ENCODE measurements around the gene PRRT1B. TPM values are rescaled to one million over a fixed set of nuclear protein-coding genes. Genes with fewer than 3 reads are reported as not detected.

Gene PRRT1B
- total RNA-seq, 1 donor from 2014 or later, result not detected

DNA sequence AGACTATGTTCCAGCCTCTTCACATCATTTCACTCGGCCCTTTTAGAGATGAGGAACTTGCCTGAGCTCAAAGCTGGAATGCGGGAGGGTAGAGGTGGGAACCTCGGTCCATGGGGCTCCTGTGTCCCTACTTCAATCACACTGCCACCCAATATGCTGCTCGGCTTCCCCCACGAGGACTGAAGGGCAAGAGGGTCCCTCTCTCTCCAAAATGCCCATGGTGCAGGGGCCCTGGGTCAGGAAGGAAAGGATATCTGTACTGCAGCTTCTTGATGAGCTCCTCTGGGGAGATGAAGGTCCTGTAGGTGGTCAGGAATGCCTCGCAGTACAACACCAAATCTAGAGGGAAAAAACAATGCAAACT lies 46.5 kb downstream of the PRRT1B start:
- no peak for DNase-seq (ENCODE audit: low spot score in 2 of 2)

DNA sequence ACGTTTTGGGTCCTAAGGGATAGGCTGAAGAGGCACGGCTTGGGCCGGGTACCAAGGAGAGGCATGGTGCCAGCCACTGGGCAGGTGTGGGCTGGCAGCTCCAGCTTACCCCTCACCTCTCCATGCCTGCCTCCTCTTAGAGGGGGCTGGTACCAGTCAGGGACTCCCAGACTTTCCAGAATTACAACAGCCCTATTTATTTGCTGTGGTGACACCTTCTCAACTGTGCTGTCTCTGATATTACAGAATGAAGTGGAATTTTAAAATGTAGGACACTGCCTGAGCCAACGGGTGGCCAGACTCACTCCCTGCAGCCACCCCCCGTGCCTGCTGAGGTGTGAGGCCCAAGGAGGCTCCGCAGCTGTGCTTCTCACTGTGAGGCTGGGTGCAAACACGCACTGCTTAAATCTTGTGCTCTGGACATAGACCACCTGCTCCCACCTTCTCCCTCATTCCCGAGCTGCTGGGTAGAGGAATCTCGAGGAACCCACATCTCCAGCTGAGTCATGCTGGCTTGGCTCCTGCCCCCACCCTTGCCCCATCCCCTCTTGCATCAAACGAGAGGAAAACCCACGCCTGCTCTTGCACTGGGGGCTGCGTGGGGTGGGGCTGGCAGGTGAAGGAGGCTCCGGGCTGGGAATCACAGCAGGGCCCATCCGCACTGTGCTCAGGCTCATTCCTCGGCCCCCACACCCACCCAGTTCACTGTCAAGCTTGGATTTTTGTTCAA lies 47.9 kb downstream of the PRRT1B start:
- FAIRE-seq, result no peak
- DNase-seq (ENCODE audit: low spot score in 2 of 2), result no peak

More for the DNA sequence above, 46.5 kb downstream of the PRRT1B start:
- FAIRE-seq, result no peak

DNA sequence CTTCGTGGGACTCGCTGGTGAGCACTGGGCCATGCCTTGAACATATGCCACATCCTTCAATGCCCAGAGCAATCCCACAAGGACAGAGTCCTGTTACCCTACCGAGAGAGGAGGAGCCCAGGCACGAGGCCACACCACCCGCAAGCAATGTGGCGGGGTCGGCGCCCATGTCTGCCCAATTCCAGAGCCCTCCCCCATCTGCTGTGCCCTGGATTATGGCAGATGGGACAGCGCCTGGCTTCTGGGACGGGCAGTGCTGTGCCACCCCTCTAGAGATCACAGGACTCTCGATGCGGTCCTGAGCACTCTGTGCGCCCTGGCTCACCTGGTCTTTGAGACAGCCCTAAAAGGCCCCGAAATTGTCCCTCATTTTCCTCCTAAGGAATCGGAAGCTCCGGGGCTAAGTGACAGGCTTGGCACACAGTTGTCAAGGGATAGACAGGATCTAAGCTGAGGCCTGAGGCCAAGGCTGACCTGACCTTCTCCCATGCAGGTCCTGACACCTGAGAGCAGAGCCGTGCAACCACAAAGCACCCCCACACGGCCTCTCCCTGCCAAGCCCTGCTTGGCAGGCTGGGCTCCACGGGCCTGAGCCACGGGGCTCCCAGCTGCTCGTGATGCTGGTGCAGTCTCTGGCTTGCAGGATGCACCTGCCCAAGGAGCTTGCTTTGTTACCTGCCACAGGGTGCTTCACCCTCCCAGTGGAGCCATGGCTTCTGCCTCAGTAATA lies 48.8 kb downstream of the PRRT1B start:
- FAIRE-seq, result no peak
- DNase-seq (ENCODE audit: low spot score in 2 of 2), result no peak

DNA sequence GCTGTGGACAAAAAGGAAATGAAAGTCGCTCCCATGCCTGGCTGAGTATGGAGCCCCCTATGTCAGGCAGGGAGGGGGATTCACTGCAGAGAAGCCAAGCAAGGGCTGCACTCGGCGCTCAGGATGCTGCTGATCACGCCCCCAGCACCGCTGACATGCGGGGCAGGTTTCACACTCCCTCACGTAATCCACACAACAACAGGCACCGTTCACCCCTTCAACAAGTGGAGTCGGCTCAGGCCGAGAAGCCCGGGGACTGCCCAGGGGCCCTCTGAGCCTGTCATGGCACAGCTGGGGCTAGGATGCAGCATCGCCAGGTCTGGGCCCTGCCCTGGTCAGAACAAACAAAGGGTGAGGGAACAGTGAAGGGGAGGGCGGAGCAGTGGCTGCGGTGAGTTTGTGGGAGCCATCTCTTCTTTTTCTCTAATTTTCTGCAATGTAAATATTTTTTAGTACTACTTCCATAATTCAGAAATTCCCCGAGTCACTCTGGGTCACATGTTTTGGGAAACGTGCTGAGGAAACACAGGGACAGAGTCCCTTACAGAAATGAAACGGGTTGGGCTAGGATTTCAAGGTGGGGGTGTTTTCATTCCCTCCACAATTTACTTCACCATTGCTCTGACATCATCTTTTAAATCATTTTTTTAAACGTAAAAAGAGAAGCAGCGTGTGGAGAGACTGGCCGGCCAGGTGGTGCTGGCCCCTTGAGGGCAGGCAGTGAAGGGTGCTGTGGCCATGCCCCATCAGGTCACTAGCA lies 49.8 kb downstream of the PRRT1B start:
- FAIRE-seq (no peak), DNase-seq (ENCODE audit: low spot score in 2 of 2) (no peak)

DNA sequence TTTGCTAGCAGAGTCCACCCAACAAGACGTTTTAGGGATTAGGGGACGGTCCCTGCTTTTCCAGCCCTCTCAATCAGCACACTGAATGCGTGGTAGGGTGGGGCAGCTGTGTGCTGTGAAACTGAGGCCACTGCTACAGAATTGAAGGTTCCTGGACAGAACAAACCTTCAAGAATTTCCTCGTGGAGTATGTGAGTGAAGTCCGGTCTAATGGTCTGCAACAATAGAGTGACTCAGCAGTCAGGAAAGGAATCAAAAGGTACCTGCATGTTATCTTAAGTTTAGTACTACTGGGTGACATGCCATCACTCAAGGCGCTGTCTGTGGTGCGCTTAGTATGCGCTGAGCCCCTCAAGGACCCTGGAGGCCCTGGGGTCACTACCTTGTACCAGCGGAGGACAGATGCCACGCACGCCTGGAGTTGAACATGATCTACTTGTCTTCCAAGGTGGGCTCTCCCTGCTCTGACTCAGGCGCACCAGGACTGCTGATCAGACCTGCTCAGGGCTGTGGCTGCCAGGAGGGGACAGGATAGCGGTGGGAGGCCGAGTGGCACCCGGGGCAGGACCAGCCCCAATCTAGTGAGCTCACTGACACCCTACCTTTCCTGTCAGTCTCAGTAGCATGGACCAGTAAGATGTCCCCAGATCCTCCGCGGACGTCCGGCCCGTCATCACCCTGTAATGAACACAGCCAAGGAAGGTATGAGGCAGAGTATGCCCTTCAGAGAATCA lies 50.5 kb downstream of the PRRT1B start:
- FAIRE-seq (no peak), DNase-seq (ENCODE audit: low spot score in 2 of 2) (no peak)

DNA sequence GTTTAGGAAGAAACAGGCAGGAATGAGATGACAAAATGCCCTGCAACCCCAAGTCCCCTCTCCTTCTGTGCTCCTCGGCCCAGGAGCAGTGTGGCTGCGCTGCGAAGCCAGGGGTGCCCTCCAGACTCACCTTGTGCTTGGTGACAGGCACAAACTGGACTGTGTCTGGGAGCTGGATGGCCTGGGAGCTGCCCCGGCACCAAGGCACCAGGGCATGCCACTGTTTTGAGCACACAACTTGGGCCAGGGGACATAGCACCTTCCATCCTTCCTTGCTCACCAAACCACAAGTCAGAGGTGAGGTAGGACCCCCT lies 51.1 kb downstream of the PRRT1B start:
- no peak for FAIRE-seq
- no peak for DNase-seq (ENCODE audit: low spot score in 2 of 2)

DNA sequence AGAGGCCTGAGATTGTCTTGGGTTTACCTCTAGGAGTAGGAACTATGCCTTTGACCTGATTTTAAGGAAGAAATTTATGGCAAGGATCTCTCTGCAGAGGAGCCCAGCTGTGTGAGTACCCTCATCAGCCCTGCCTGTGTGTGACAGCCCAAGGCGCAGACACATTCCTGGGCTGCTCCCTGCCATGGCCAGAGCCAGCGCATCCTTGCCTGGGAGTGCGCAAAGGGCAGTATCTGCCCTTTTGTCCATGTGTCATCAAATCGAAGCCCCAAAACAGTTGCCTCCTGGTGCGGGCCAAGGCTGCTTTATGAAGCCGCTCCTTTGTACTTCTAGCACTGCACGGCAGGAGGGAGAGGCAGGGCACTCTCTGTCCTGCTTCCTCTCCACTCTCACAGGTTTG lies 51.9 kb downstream of the PRRT1B start:
- DNase-seq (ENCODE audit: low spot score in 2 of 2), result no peak
- FAIRE-seq, result no peak

DNA sequence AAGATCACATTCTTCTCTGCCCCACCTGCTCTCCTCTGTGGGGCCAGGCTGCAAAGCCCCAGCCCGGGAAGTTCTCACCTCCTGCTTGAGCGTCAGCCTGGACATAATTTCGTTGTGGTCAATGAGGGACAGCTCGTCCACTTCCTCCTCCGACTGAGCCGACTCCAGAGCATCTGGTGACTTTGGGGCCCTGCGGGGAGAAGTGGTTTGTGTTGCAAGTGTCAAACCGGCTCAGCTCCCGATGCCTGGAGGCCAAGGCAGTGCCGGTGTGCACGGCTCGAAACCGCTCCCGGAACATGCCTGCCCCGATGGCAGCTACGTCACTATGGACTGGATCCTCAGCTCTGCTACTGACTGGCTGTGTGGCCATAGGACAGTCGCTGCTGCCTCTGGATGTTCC lies 52.8 kb downstream of the PRRT1B start:
- no peak for FAIRE-seq
- DNase-seq (ENCODE audit: low spot score in 2 of 2), result no peak

DNA sequence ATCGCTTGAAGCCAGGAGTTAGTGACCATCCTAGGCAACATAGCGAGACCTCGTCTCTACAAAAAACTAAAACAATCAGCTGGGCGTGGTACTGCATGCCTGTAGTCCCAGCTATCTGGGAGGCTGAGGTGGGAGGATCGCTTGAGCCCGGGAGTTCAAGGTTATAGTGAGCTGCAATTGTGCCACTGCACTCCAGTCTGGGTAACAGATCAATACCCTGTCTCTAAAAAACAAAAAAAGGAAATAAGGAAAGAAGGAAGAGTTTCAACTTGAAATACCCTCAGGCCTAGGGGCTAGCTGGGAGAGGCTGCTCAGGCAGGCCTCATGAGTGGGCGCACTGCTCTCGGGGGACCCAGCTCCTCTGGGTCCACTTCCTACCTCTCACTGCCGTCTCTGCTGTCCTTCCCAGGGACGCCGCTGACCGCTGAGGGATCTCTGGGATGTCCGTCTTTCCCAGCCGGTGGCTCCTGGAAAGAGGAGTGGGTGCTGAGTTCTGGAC lies 56.4 kb downstream of the PRRT1B start:
- FAIRE-seq, result no peak

DNA sequence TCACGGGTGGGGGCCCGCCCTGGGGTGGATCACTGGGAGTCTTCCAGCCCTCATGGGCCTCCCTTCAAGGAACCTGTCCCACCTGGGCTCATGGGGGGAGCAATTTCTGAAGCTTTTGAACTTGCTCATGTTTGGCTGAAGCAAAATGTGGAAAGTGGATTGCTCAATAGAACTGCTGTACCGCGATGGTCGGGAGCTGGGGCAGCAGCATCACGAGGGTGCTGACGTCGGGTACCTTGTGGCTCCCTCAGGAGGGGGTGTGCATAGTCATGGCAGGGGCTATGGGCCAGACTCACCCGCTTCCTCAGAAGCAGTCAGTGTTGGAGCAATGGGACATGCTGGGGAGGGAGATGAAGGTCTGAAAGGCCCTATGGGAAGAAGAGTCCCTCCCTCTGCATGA lies 57.9 kb downstream of the PRRT1B start:
- no peak for DNase-seq (ENCODE audit: low spot score in 2 of 2)
- no peak for FAIRE-seq

More for the DNA sequence above, 56.4 kb downstream of the PRRT1B start:
- no peak for DNase-seq (ENCODE audit: low spot score in 2 of 2)

DNA sequence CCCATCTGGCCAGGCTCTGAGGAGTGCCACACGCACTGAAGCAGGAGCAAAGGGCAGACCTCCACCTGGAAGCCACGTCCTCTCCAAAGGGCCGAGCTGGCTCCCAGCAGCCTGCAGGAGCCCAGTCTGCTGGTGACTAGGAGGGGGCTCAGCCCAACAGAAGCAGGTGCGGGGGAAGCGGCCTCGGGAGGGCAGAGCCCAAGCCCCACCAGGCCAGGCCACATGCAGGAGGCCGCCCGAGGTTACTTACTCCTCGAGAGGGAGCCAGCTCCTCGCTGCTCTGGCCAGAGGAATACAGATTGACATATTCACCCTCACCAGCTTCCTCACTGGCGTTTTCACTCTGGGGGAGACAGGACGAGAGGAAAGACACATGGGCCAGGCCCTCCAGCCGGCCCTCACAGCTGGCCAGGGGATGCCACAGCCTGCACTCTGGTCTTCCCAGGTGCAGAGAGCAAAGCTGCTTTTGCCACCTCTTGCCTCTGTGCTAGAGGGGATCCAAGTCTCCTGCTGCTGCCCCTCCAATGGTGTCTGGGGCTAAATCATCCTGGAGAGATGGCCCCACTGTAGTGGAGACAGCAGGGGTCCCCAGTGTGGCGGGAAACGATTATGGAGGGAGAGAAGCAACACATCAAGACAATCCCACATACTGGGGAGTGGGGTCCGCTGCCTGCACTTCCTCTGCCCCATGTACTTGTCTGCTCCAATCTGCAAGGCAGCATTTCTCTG lies 58.6 kb downstream of the PRRT1B start:
- DNase-seq (ENCODE audit: low spot score in 2 of 2) (no peak), FAIRE-seq (no peak)

DNA sequence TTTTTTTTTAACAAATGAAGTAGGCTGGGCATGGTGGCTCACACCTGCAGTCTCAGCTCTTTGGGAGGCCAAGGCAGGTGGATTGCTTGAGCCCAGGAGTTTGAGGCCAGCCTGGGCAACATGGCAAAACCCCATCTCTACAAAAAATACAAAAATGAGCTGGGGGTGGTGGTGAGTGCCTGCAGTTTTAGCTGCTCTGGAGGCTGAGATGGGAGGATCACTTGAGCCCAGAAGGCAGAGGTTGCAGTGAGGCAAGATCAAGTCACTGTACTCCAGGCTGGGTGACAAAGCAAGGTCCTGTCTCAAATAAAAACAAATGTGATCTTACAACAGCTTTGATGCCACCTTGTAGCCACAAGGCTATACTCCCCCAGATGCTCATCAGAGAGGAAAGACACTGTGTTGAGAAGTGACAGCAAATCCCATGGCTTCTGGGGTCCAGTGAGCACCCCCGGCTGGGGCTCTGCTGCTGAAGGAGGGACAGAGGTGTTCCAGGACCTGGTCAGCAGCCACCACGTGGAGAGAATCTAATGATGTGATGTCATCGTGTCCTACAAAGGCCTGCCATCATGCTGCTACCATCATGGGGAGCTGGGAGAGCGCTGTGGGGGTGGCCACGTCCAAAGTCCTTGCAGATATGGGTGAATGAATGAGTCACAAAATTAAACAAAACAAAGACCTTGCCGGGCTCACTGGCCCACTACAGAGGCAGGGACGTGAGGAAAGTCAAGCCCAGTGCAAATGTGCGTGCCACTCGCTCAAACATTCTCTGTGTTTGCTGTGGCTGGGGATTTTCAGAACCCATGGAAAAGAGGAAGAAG lies 60.7 kb downstream of the PRRT1B start:
- DNase-seq (ENCODE audit: low spot score in 2 of 2), result no peak
- FAIRE-seq, result no peak

DNA sequence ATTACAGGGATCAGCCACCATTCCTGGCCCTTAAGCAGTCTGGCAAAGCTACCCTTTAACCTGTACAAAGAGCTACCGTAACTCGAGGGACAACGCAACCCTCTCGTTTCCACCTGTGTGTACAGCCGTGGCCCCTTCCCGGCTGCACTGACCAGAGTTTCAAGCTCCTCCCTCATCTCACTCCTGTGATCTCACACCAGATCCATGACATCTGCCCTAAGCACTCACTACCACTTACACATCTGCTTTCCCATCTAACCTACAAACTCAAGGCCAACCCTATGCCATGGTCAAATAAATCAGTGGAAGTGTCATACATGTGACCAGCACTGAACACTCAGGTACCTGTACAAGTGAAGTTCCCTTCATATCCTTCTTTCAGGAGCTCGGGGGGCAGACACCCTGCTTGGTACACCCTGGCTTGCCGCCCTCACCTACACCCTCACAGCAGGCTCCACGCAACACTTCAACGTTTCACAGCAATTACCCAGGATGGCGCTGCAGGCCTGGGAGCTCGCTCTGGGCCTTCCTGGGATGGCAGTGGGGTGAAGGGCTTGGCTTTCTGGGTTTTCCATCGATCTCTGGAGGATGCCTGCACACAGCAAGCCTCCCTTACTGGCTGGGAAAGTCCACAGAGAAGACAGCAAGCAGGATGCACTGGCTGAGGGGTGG lies 61.7 kb downstream of the PRRT1B start:
- FAIRE-seq, result no peak
- DNase-seq (ENCODE audit: low spot score in 2 of 2), result no peak

DNA sequence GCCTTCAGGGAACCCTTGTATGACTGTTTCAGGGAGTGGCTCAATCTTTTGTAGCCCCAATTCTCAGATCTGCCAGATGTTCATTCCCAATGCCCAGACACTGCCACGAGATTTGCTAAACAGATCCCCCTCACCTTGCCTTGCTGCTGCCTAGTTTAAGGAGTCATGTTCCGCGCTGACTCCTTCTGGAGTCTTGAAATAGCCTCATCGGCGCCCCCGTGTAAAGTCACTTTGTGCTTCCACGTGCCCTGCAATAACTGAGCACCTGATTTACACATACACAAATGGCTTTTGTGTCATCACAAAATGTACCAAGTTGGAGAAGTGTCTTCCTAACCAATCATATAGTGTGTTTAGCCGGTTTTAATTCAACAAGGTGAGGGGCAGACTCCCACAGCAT lies 62.3 kb downstream of the PRRT1B start:
- FAIRE-seq (no peak), DNase-seq (ENCODE audit: low spot score in 2 of 2) (no peak)

DNA sequence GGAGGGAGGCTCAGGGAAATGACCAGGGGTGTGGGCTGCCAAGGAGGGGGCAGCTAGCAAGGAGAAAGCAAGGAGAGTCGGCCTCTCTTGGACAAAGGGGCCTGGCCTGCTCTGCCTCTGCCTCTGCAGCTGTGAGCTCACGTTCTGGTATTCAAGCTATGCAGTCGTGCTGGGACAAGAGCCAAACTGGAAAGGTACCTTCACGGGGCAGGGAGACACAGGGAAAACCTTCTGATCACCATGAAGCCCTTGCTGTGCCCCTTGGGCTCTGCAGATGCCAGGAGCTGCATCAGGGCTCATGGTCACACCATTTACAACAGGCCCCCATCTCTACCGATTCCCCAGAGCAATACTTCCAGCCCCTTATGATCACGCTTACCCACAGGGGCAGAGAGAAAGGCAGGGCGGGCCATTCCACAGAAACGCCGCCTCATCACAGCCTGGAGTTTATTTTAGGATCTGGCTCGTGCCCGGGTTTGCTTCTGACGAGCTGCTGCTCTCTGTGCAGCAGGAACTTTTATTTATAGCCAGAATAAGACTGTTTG lies 63.2 kb downstream of the PRRT1B start:
- no peak for FAIRE-seq
- peak in 1 of 2 donors; percentile 62 for DNase-seq (ENCODE audit: low spot score in 2 of 2)
